Esophagus muscularis mucosa (tissue), 3 donors: ENCODE measurements around the gene FAM20A.

Experiments used
- CTCF ChIP-seq, 3 experiments: fragments of 200-600 bp in 2 of 3; fragments of 450-650 bp in 1 of 3; sonication (generic) in 2 of 3; IDR thresholded peaks; one replicate each; pipeline ENCODE4 v1.5.1; 2017 to 2019; ENCODE audit warnings: antibody characterized with exemption in 3 of 3, mild to moderate bottlenecking in 2 of 3, moderate library complexity in 1 of 3
- EP300 ChIP-seq: sonication (generic); formaldehyde crosslinking; IDR thresholded peaks from one replicate; pipeline ENCODE4 v1.6.1; 2017; ENCODE audit warnings: antibody characterized with exemption

GRCh38 chr17:68560966-68561720, 40.0 kb downstream of the FAM20A start:
- TF ChIP-seq CTCF (IDR thresholded peaks at IDR 0.05) (no peak), EP300 (no peak)
